K562 (cell line): Measurements from ENCODE around the gene TMEM151A. TPM values are rescaled to one million over a fixed set of nuclear protein-coding genes. Genes with fewer than 3 reads are reported as not detected.

Source experiments
- ATAC-seq: fragments of 200-7000 bp; cut with Tn5 transposase; 3 replicates; pipeline ENCODE4 v1.9.1; 2020; ENCODE audit warnings: moderate library complexity
- BruUV-seq: library from RNA; stranded (reverse); fragments of 400-500 nt; replicated peaks from 2 replicates; lab custom pipeline; 2021; lab: Mats Ljungman, UMichigan
- CTCF ChIA-PET: fragments of 300-600 bp; formaldehyde crosslinking; extraction: SDS; loops from one replicate; lab custom pipeline; 2021; ENCODE audit warnings: low intra/inter-chr PET ratio; lab: Yijun Ruan, JAX
- POLR2A ChIA-PET: fragments of 300-600, 350-650 bp; sonication (Branson Sonifier 250); formaldehyde crosslinking; extraction: SDS; loops from one replicate; lab custom pipeline; 2021; ENCODE audit warnings: antibody characterized with exemption, inconsistent platforms; lab: Yijun Ruan, JAX
- DNase-seq, 4 experiments: peaks; one replicate each; pipeline versions ENCODE4 v3.0.0 to v3.0.0-alpha.2; 2011 to 2018; ENCODE audit warnings: low spot score in 3 of 4, mixed read lengths in 3 of 4; ENCODE audit errors: extremely low read depth in 1 of 4
- FAIRE-seq: peaks from 2 replicates; lab custom pipeline; 2011; peaks lifted over from hg19 to GRCh38; lab: Jason Lieb, UNC
- H2AFZ ChIP-seq: 2 replicates; pipeline ENCODE4 v1.6.0; 2011; ENCODE audit warnings: low read depth, low read length, control low read depth, inconsistent platforms
- H3K27ac ChIP-seq: fragments of 200-600 bp; 3 replicates; pipeline ENCODE4 v1.8.0; 2011; ENCODE audit warnings: low read depth, mild to moderate bottlenecking, control low read depth, inconsistent platforms, low read length, moderate library complexity, mixed read lengths; ENCODE audit errors: extremely low read depth
- H3K27me3 ChIP-seq, 2 experiments: fragments of 300-600 bp in 1 of 2; 2 replicates in 1 of 2; 3 replicates in 1 of 2; pipeline versions ENCODE4 v1.6.0 to v1.8.0; 2011; ENCODE audit warnings: inconsistent platforms in 2 of 2, low read length in 2 of 2, mild to moderate bottlenecking in 1 of 2, mixed read lengths in 1 of 2, moderate library complexity in 1 of 2; ENCODE audit not compliant: control insufficient read depth in 2 of 2, insufficient read depth in 2 of 2
- H3K36me3 ChIP-seq: fragments of 300-600 bp; 3 replicates; pipeline ENCODE4 v1.8.0; 2011; ENCODE audit warnings: mild to moderate bottlenecking, low read length, inconsistent platforms; ENCODE audit not compliant: control insufficient read depth, insufficient read depth
- H3K4me1 ChIP-seq, 2 experiments: fragments of 200-600 bp in 1 of 2; replicated peaks in 1 of 2; 2 replicates in 1 of 2; 3 replicates in 1 of 2; pipeline versions ENCODE4 v1.5.1 to v1.8.0; 2011; ENCODE audit warnings: inconsistent platforms in 2 of 2, low read length in 2 of 2, mild to moderate bottlenecking in 1 of 2, mixed read lengths in 1 of 2, moderate library complexity in 1 of 2; ENCODE audit not compliant: control insufficient read depth in 2 of 2, insufficient read depth in 2 of 2
- H3K4me2 ChIP-seq: 2 replicates; pipeline ENCODE4 v1.6.1; 2011; ENCODE audit warnings: low read length, control low read depth, inconsistent platforms, mixed read lengths; ENCODE audit not compliant: insufficient read depth
- H3K4me3 ChIP-seq: fragments of 200-600 bp; sonication (generic), shearing (Covaris generic); 2 replicates; pipeline ENCODE4 v1.5.1; 2016; ENCODE audit warnings: control low read depth, inconsistent platforms
- H3K79me2 ChIP-seq: fragments of 200-600 bp; 3 replicates; pipeline ENCODE4 v1.8.0; 2011; ENCODE audit warnings: low read length, inconsistent platforms; ENCODE audit not compliant: control insufficient read depth, insufficient read depth
- H3K9ac ChIP-seq, 2 experiments: 2 replicates each; pipeline versions ENCODE4 v1.6.0 to v1.6.1; 2011; ENCODE audit warnings: low read depth in 2 of 2, low read length in 2 of 2, control low read depth in 1 of 2, inconsistent platforms in 1 of 2, mild to moderate bottlenecking in 1 of 2, mixed read lengths in 1 of 2; ENCODE audit not compliant: insufficient read depth in 1 of 2
- H3K9me1 ChIP-seq: one replicate; pipeline ENCODE4 v1.6.0; 2011; ENCODE audit warnings: inconsistent platforms, mild to moderate bottlenecking, low read length, moderate library complexity; ENCODE audit not compliant: control insufficient read depth, insufficient read depth
- H3K9me3 ChIP-seq: replicated peaks from 2 replicates; pipeline ENCODE4 v1.5.1; 2011; ENCODE audit warnings: low read depth, low read length, inconsistent platforms; ENCODE audit not compliant: control insufficient read depth, insufficient read depth
- H4K20me1 ChIP-seq: replicated peaks from 2 replicates; pipeline ENCODE4 v1.6.1; 2011; ENCODE audit warnings: low read length, inconsistent platforms, mixed read lengths; ENCODE audit not compliant: control insufficient read depth, insufficient read depth
- ATF1 ChIP-seq, 2 experiments: fragments of 450-650 bp in 1 of 2; IDR thresholded peaks; 2 replicates each; pipeline ENCODE4 v1.6.1; 2016; ENCODE audit warnings: missing compliant biosample characterization in 1 of 2, missing genetic modification characterization in 1 of 2
- CEBPZ ChIP-seq: fragments of 150-350 bp; IDR thresholded peaks from 2 replicates; pipeline ENCODE4 v1.6.1; 2014; ENCODE audit warnings: low read depth, mild to moderate bottlenecking, low read length, borderline replicate concordance
- HMG20B ChIP-seq: fragments of 250-450 bp; sonication (Bioruptor Pico); IDR thresholded peaks from 2 replicates; pipeline ENCODE4 v1.5.0; 2021; ENCODE audit warnings: mild to moderate bottlenecking
- NFXL1 ChIP-seq: fragments of 450-650 bp; formaldehyde crosslinking; IDR thresholded peaks from 2 replicates; pipeline ENCODE4 v1.4.0; 2021; ENCODE audit warnings: mild to moderate bottlenecking
- PHF8 ChIP-seq: fragments of 200-600 bp; sonication (generic); IDR thresholded peaks from 2 replicates; pipeline ENCODE4 v1.6.1; 2012; ENCODE audit warnings: mixed run types, mild to moderate bottlenecking, inconsistent platforms, low read length, moderate library complexity, borderline replicate concordance
- RBM34 ChIP-seq: fragments of 200-400 bp; formaldehyde crosslinking; IDR thresholded peaks from 2 replicates; pipeline ENCODE4 v1.6.1; 2018; ENCODE audit warnings: low read length, borderline replicate concordance; ENCODE audit not compliant: insufficient read depth
- SP1 ChIP-seq: sonication (generic); formaldehyde crosslinking; IDR thresholded peaks from 2 replicates; pipeline ENCODE4 v1.8.1; 2022; ENCODE audit warnings: mild to moderate bottlenecking, missing genetic modification reagents
- TAF15 ChIP-seq: fragments of 200-400 bp; formaldehyde crosslinking; IDR thresholded peaks from 2 replicates; pipeline ENCODE4 v1.6.1; 2017; ENCODE audit warnings: mild to moderate bottlenecking, low read depth, low read length, moderate library complexity
- XRCC4 ChIP-seq: IDR thresholded peaks from one replicate; pipeline ENCODE4 v1.6.1; 2011; ENCODE audit not compliant: insufficient read depth, insufficient read length; ENCODE audit errors: extremely low read depth
- ZC3H4 ChIP-seq: sonication (generic); formaldehyde crosslinking; IDR thresholded peaks from 2 replicates; pipeline ENCODE4 v1.9.0; 2021; ENCODE audit warnings: missing genetic modification reagents, borderline replicate concordance
- ZNF175 ChIP-seq: fragments of 200-800 bp; sonication (Bioruptor generic); IDR thresholded peaks from 2 replicates; pipeline ENCODE4 v1.6.1; 2016; ENCODE audit warnings: low read depth, mild to moderate bottlenecking, missing genetic modification characterization, missing compliant biosample characterization
- ZNF830 ChIP-seq: fragments of 250-450 bp; sonication (Bioruptor Pico); IDR thresholded peaks from 2 replicates; pipeline ENCODE4 v1.5.0; 2021; ENCODE audit warnings: mild to moderate bottlenecking
- WGBS: fragments of 100-300 bp; shearing (Covaris generic); methylation state at CpG from one replicate; pipeline ENCODE4 v1.1.6; 2016; ENCODE audit warnings: low coverage, mixed read lengths; ENCODE audit not compliant: insufficient coverage; ENCODE audit errors: missing lambda C conversion rate; 5-methylcytosine and 5-hydroxymethylcytosine counted together
- in situ Hi-C: fragments of 300-500 bp; cut with MboI; formaldehyde crosslinking; loops from 4 replicates; pipeline ENCODE4 v1.15.0; 2018; ENCODE audit warnings: inconsistent platforms, mixed read lengths
- intact Hi-C: fragments of 100-400 bp; cut with micrococcal nuclease; formaldehyde crosslinking; loops from 2 replicates; pipeline ENCODE4 v1.14.2; 2022
- polyA plus RNA-seq, 8 experiments: library from polyadenylated mRNA; depleted of rRNA in 4 of 8; stranded (reverse) in 5 of 8; unstranded in 3 of 8; fragments of >200 nt; fragmentation: Nextera tagmentation in 2 of 8; fragmentation: Illumina TruSeq in 1 of 8; extraction: Ambion mirVana in 2 of 8; extraction: Trizol in 1 of 8; gene quantifications; 2 replicates each; pipeline versions ENCODE4 v1.2.1 to v1.2.3, GENCODE V29; 2011 to 2014; ENCODE audit warnings: inconsistent platforms in 1 of 8, missing spikeins in 1 of 8
- total RNA-seq, 7 experiments: library from RNA; depleted of rRNA in 6 of 7; stranded (reverse); fragments of >200 nt in 6 of 7; fragmentation: Illumina TruSeq in 2 of 7; extraction: Trizol in 2 of 7; gene quantifications; 2 replicates each; pipeline versions ENCODE4 v1.2.1 to v1.2.3, GENCODE V29; 2011 to 2021; ENCODE audit warnings: low replicate concordance in 1 of 7
- TF ChIP-seq, protein P1 (sequence below): sonication (generic); IDR thresholded peaks from 2 replicates; pipeline ENCODE4 v1.6.1; 2016

TMEM151A gene
- total and polyA plus RNA-seq, 9 of the 15 experiments (the other 6 are each of a cell fraction or from before 2014, with no cell fraction given), result not detected

GRCh38 chr11:66289548-66290329 is 2.0 kb upstream of the TMEM151A start:
- no peaks in the 10 kb centered on the region for H3K27me3 ChIP-seq
- H3K4me1 ChIP-seq, result peaks cover 19 to 60% of the 10 kb centered on the region in 2 experiments
- ChIA-PET CTCF (interaction anchor here (0.5 to 0.7 kb wide), 2 partner anchors 119 to 389 kb away, joined by 3 to 4 read pairs; no protein-coding TSS in a partner anchor), POLR2A (interaction anchor here (0.6 to 2.6 kb wide), 22 partner anchors 7 to 325 kb away, joined by 3 to 18 read pairs (median 4); partner anchors contain the start of genes B4GAT1, CNIH2, RAB1B and RIN1)
- peak; percentile 82 to 89 (median 84) for DNase-seq
- peak; percentile 71 for ATAC-seq
- H3K27ac ChIP-seq, result peak overlapping the region; percentile 80
- peak overlapping the region; percentile 100 for H3K4me2 ChIP-seq
- H3K4me3 ChIP-seq, result peak overlapping the region; percentile 84
- BruUV-seq, result TSS peak; percentile 96
- peaks cover 28% of the 10 kb centered on the region; the same call in 2 of the 3 replicates for H3K36me3 ChIP-seq
- peak overlapping the region; percentile 92 for H2AFZ ChIP-seq
- 7% methylated on average over 34 of the region's 36 CpGs for WGBS
- no peak for FAIRE-seq
- peak overlapping the region; percentile 93 to 100 for H3K9ac ChIP-seq
- H3K9me1 ChIP-seq, result no peaks in the 10 kb centered on the region
- H3K9me3 ChIP-seq, result no peaks in the 10 kb centered on the region
- in situ Hi-C loops, result no loop called here
- intact Hi-C loops, result loop anchor here (2.0 kb wide), 1 partner anchor 67 kb away; no protein-coding TSS in a partner anchor
- 0 out of 2 replicates have a peak, but pooled peaks cover 8% of the 10 kb centered on the region for H4K20me1 ChIP-seq
- peaks cover 24% of the 10 kb centered on the region for H3K79me2 ChIP-seq
- TF ChIP-seq NFXL1, result no peak
- no peak for TF ChIP-seq TAF15
- peak; percentile 76; the same call in 1 of the 2 replicates for TF ChIP-seq ZNF175 (CRISPR knock-in tag)
- no peak for TF ChIP-seq ZNF830
- TF ChIP-seq CEBPZ, result no peak
- TF ChIP-seq ATF1 (CRISPR knock-in tag; IDR thresholded peaks at IDR 0.05), result 0 out of 2 replicates have a peak, but pooled peaks have one; percentile 9
- TF ChIP-seq ATF1 (tag; IDR thresholded peaks at IDR 0.05), result no peak
- TF ChIP-seq PHF8, result no peak
- TF ChIP-seq, protein P1, sequence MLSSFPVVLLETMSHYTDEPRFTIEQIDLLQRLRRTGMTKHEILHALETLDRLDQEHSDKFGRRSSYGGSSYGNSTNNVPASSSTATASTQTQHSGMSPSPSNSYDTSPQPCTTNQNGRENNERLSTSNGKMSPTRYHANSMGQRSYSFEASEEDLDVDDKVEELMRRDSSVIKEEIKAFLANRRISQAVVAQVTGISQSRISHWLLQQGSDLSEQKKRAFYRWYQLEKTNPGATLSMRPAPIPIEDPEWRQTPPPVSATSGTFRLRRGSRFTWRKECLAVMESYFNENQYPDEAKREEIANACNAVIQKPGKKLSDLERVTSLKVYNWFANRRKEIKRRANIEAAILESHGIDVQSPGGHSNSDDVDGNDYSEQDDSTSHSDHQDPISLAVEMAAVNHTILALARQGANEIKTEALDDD, result 0 out of 2 replicates have a peak, but pooled peaks have one; percentile 16
- peak; percentile 72; the same call in 1 of the 2 replicates for TF ChIP-seq SP1
- TF ChIP-seq HMG20B (CRISPR knock-in tag), result no peak
- TF ChIP-seq ZC3H4, result no peak
- TF ChIP-seq RBM34, result no peak
- no peak for TF ChIP-seq XRCC4
